Kidney (tissue), 14 donors: ENCODE results near the gene SPTY2D1. TPM values are rescaled to one million over a fixed set of nuclear protein-coding genes. Genes with fewer than 3 reads are reported as not detected.

Source experiments
- DNase-seq, 5 donors: peaks; one replicate each; pipeline ENCODE4 v3.0.0-alpha.2; 2013 to 2020
- FAIRE-seq: peaks from 2 replicates; lab custom pipeline; 2012; peaks lifted over from hg19 to GRCh38; lab: Jason Lieb, UNC
- H3K27ac ChIP-seq, 2 donors: one replicate each; pipeline ENCODE4 v1.7.0; 2013; ENCODE audit warnings: low read depth in 2 of 2, low read length in 2 of 2, inconsistent platforms in 1 of 2
- H3K27me3 ChIP-seq: one replicate; pipeline ENCODE4 v1.7.1; 2013; ENCODE audit warnings: low read length, inconsistent platforms; ENCODE audit not compliant: control insufficient read depth, insufficient read depth
- H3K36me3 ChIP-seq, 3 donors: one replicate each; pipeline versions ENCODE4 v1.7.0 to v1.7.1; 2013; ENCODE audit warnings: low read length in 3 of 3, control low read depth in 1 of 3, inconsistent platforms in 1 of 3; ENCODE audit not compliant: insufficient read depth in 3 of 3, control insufficient read depth in 2 of 3
- H3K4me1 ChIP-seq, 3 donors: one replicate each; pipeline versions ENCODE4 v1.7.0 to v1.7.1; 2013; ENCODE audit warnings: low read length in 3 of 3, inconsistent platforms in 1 of 3, low read depth in 1 of 3; ENCODE audit not compliant: control insufficient read depth in 2 of 3, insufficient read depth in 2 of 3
- H3K4me3 ChIP-seq, 3 donors: one replicate each; pipeline versions ENCODE4 v1.7.0 to v1.8.1; 2013; ENCODE audit warnings: low read length in 3 of 3, control low read depth in 1 of 3, inconsistent platforms in 1 of 3
- H3K9ac ChIP-seq, 3 donors: one replicate each; pipeline versions ENCODE4 v1.7.0 to v1.7.1; 2013; ENCODE audit warnings: low read length in 3 of 3, control low read depth in 1 of 3, inconsistent platforms in 1 of 3
- H3K9me3 ChIP-seq, 3 donors: one replicate each; pipeline versions ENCODE4 v1.7.0 to v1.7.1; 2013; ENCODE audit warnings: low read length in 3 of 3, control low read depth in 1 of 3, inconsistent platforms in 1 of 3; ENCODE audit not compliant: control insufficient read depth in 2 of 3, insufficient read depth in 1 of 3
- intact Hi-C: fragments of 100-400 bp; cut with DNase I; formaldehyde crosslinking; loops from one replicate; pipeline ENCODE4 v1.11.1; 2022
- polyA plus RNA-seq: library from polyadenylated mRNA; stranded (reverse); fragments of 350-450 nt; fragmentation: Illumina TruSeq; extraction: RNeasy Lipid Tissue Mini Kit (QIAGEN cat#74804); gene quantifications from one replicate; pipeline ENCODE4 v1.2.3, GENCODE V29; 2014; ENCODE audit warnings: low read depth, low replicate concordance; ENCODE audit not compliant: insufficient read depth
- total RNA-seq: library from RNA; stranded (reverse); fragmentation: NEBNext Ultra II Directional; extraction: Animal tissue kit (Norgen Biotek cat#: 25700); gene quantifications from one replicate; pipeline ENCODE4 v1.2.1, GENCODE V29; 2021
- TF ChIP-seq, protein P1 (sequence below): IDR thresholded peaks from 3 replicates; pipeline ENCODE4 v1.5.1; 2012; ENCODE audit warnings: mild to moderate bottlenecking, moderate library complexity, borderline replicate concordance; ENCODE audit not compliant: insufficient read depth; ENCODE audit errors: extremely low read depth
- donor health status: control.
- donor health status: control.
- donor health status: control.
- donor health status: control.
- donor health status: control.
- donor health status: DM: yes; HTN: yes; CAD: no.
- donor health status: Normal renal cell carcinoma (clear cell type).

Gene SPTY2D1
- total and polyA plus RNA-seq, 2 donors from 2014 or later, result 4.8 to 21.9 TPM

DNA sequence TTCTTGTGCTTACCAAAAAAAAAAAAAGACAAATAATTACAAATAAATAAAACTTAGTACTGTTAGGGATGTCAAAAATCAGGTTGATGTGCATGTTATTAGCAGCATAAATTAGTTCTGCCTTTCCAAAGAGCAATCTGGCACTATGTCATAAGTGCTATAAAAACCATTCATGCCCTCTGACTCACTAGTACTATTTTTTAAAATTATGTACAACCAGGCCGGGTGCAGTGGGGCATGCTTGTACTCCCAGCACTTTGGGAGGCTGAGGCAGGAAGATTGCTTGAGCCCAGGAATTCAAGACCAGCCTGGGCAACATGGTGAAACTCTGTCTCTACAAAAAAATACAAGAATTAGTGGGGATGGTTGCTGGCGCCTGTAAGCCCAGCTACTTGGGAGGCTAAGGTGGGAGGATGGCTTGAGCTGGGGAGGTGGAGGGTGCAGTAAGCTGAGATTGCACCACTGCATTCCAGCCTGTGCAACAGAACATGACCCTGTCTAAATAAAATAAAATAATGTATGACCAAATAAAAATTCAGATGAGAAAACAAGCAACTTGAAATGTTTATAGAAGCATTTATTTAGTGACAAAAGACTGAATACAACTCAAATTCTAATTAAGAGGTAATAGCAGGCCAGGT is 70.9 kb downstream of the SPTY2D1 start:
- no peaks in the 10 kb centered on the region for H3K9me3 ChIP-seq
- DNase-seq (no peak), FAIRE-seq (no peak)
- intact Hi-C loops, result no loop called here
- no peak overlapping the region for H3K4me3 ChIP-seq
- TF ChIP-seq, protein P1, sequence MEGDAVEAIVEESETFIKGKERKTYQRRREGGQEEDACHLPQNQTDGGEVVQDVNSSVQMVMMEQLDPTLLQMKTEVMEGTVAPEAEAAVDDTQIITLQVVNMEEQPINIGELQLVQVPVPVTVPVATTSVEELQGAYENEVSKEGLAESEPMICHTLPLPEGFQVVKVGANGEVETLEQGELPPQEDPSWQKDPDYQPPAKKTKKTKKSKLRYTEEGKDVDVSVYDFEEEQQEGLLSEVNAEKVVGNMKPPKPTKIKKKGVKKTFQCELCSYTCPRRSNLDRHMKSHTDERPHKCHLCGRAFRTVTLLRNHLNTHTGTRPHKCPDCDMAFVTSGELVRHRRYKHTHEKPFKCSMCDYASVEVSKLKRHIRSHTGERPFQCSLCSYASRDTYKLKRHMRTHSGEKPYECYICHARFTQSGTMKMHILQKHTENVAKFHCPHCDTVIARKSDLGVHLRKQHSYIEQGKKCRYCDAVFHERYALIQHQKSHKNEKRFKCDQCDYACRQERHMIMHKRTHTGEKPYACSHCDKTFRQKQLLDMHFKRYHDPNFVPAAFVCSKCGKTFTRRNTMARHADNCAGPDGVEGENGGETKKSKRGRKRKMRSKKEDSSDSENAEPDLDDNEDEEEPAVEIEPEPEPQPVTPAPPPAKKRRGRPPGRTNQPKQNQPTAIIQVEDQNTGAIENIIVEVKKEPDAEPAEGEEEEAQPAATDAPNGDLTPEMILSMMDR, result no peak
- no peak overlapping the region for H3K9ac ChIP-seq
- H3K27me3 ChIP-seq, result no peaks in the 10 kb centered on the region
- no peak overlapping the region for H3K27ac ChIP-seq
- no peaks in the 10 kb centered on the region for H3K4me1 ChIP-seq
- peaks cover 0 to 4% (median 0%) of the 10 kb centered on the region in 3 donors for H3K36me3 ChIP-seq

Other genes with a start within 250 kb of the SPTY2D1 start
- gene LDHA, start 239.8 kb downstream of the SPTY2D1 start, total RNA-seq, result 755 TPM
- 466 TPM for gene LDHA, start 239.8 kb downstream of the SPTY2D1 start, polyA plus RNA-seq
- not detected for gene LDHC, start 222.0 kb downstream of the SPTY2D1 start, total RNA-seq
- 3.9 TPM for gene LDHC, start 222.0 kb downstream of the SPTY2D1 start, polyA plus RNA-seq
- gene LDHAL6A, start 178.5 kb downstream of the SPTY2D1 start, total RNA-seq, result not detected
- gene LDHAL6A, start 178.5 kb downstream of the SPTY2D1 start, polyA plus RNA-seq, result 0.47 TPM
- 61.3 TPM for gene TSG101, start 107.4 kb downstream of the SPTY2D1 start, total RNA-seq
- gene TSG101, start 107.4 kb downstream of the SPTY2D1 start, polyA plus RNA-seq, result 91.7 TPM
- gene UEVLD, start 45.6 kb downstream of the SPTY2D1 start, total RNA-seq, result 23.1 TPM
- 8.0 TPM for gene UEVLD, start 45.6 kb downstream of the SPTY2D1 start, polyA plus RNA-seq
- 3.6 TPM for gene MISFA, start 34.6 kb downstream of the SPTY2D1 start, total RNA-seq
- gene MISFA, start 34.6 kb downstream of the SPTY2D1 start, polyA plus RNA-seq, result 6.6 TPM
- gene TMEM86A, start 64.4 kb upstream of the SPTY2D1 start, total RNA-seq, result 7.4 TPM
- 17.1 TPM for gene TMEM86A, start 64.4 kb upstream of the SPTY2D1 start, polyA plus RNA-seq
- gene IGSF22, start 91.8 kb upstream of the SPTY2D1 start, total RNA-seq, result 2.5 TPM
- gene IGSF22, start 91.8 kb upstream of the SPTY2D1 start, polyA plus RNA-seq, result 2.8 TPM
- gene PTPN5, start 157.5 kb upstream of the SPTY2D1 start, total RNA-seq, result not detected
- 0.17 TPM for gene PTPN5, start 157.5 kb upstream of the SPTY2D1 start, polyA plus RNA-seq